Pancreas (tissue), 10 donors: Measurements from ENCODE around the gene UBAP2L. TPM values are rescaled to one million over a fixed set of nuclear protein-coding genes. Genes with fewer than 3 reads are reported as not detected.

ENCODE experiments used
- ATAC-seq, 4 donors: fragments of 200-7000 bp; cut with Tn5 transposase; one replicate each; pipeline versions ENCODE4 v1.8.0 to v1.9.1; 2020; ENCODE audit warnings: mild to moderate bottlenecking in 4 of 4, moderate library complexity in 4 of 4
- DNase-seq, 6 donors: peaks; one replicate each; pipeline ENCODE4 v3.0.0-alpha.2; 2020
- FAIRE-seq: peaks from 2 replicates; lab custom pipeline; 2012; peaks lifted over from hg19 to GRCh38; lab: Jason Lieb, UNC
- H3K27ac ChIP-seq, 4 donors: fragments of 200-600 bp; sonication (generic); 1 replicate in 3 of 4; 2 replicates in 1 of 4; pipeline versions ENCODE4 v1.5.0 to v1.8.0; 2020
- H3K27me3 ChIP-seq, 4 donors: fragments of 200-600 bp; one replicate each; pipeline ENCODE4 v1.8.0; 2021
- H3K36me3 ChIP-seq, 3 donors: fragments of 200-600 bp; sonication (generic) in 1 of 3; one replicate each; pipeline versions ENCODE4 v1.5.0 to v1.8.0; 2020 to 2021
- H3K4me1 ChIP-seq, 3 donors: fragments of 200-600 bp; one replicate each; pipeline ENCODE4 v1.8.0; 2021
- H3K4me3 ChIP-seq, 4 donors: fragments of 200-600 bp; sonication (generic) in 2 of 4; one replicate each; pipeline versions ENCODE4 v1.5.0 to v1.8.0; 2020 to 2021
- H3K9me3 ChIP-seq, 4 donors: fragments of 200-600 bp; one replicate each; pipeline ENCODE4 v1.8.0; 2021
- WGBS, 2 donors: extraction: QIAGEN DNeasy Blood & Tissue Kit; methylation state at CpG; one replicate each; pipeline ENCODE4 v1.1.7; 2013; 5-methylcytosine and 5-hydroxymethylcytosine counted together
- intact Hi-C, 3 donors: fragments of 100-400 bp; cut with DNase I; formaldehyde crosslinking; loops; one replicate each; pipeline versions ENCODE4 v1.11.1 to v1.14.2; 2022
- polyA plus RNA-seq, 2 donors: library from polyadenylated mRNA; stranded (reverse); fragments of 200-250 nt; gene quantifications; one replicate each; pipeline ENCODE4 v1.2.3, GENCODE V29; 2013
- total RNA-seq, 6 donors: library from RNA; stranded (reverse); fragmentation: NEBNext Ultra II Directional in 4 of 6; extraction: Animal tissue kit (Norgen Biotek cat#: 25700) in 4 of 6; gene quantifications; one replicate each; pipeline versions ENCODE4 v1.2.1 to v1.2.4, GENCODE V29; 2021 to 2023
- TF ChIP-seq, protein P1 (sequence below), 4 donors: fragments of 200-600 bp; sonication (generic) in 3 of 4; IDR thresholded peaks; one replicate each; pipeline versions ENCODE4 v1.5.0 to v1.8.0; 2021; ENCODE audit warnings: antibody characterized with exemption in 4 of 4
- donor health status: healthy with polysubstance abuse.
- donor health status: DM: no; HTN: no; CAD: no; lungs with moderate emphysema.
- donor health status: DM: no; HTN: no; CAD: no.
- donor health status: control.
- donor health status: control.
- donor health status: Bipolar disorder and iron deficiency.
- donor health status: DM: yes; HTN: yes; CAD: no.
- donor health status: DM: no; HTN: no; CAD: no.
- donor health status: DM: no; HTN: no; CAD: no.
- donor health status: DM: yes; HTN: yes; CAD: no.

The UBAP2L gene, protein sequence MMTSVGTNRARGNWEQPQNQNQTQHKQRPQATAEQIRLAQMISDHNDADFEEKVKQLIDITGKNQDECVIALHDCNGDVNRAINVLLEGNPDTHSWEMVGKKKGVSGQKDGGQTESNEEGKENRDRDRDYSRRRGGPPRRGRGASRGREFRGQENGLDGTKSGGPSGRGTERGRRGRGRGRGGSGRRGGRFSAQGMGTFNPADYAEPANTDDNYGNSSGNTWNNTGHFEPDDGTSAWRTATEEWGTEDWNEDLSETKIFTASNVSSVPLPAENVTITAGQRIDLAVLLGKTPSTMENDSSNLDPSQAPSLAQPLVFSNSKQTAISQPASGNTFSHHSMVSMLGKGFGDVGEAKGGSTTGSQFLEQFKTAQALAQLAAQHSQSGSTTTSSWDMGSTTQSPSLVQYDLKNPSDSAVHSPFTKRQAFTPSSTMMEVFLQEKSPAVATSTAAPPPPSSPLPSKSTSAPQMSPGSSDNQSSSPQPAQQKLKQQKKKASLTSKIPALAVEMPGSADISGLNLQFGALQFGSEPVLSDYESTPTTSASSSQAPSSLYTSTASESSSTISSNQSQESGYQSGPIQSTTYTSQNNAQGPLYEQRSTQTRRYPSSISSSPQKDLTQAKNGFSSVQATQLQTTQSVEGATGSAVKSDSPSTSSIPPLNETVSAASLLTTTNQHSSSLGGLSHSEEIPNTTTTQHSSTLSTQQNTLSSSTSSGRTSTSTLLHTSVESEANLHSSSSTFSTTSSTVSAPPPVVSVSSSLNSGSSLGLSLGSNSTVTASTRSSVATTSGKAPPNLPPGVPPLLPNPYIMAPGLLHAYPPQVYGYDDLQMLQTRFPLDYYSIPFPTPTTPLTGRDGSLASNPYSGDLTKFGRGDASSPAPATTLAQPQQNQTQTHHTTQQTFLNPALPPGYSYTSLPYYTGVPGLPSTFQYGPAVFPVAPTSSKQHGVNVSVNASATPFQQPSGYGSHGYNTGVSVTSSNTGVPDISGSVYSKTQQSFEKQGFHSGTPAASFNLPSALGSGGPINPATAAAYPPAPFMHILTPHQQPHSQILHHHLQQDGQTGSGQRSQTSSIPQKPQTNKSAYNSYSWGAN
- total RNA-seq, result 10 to 100 TPM; 32.7 to 69.8 (median 46.9) TPM
- 10 to 100 TPM; 50.5 to 58.1 TPM for polyA plus RNA-seq

DNA sequence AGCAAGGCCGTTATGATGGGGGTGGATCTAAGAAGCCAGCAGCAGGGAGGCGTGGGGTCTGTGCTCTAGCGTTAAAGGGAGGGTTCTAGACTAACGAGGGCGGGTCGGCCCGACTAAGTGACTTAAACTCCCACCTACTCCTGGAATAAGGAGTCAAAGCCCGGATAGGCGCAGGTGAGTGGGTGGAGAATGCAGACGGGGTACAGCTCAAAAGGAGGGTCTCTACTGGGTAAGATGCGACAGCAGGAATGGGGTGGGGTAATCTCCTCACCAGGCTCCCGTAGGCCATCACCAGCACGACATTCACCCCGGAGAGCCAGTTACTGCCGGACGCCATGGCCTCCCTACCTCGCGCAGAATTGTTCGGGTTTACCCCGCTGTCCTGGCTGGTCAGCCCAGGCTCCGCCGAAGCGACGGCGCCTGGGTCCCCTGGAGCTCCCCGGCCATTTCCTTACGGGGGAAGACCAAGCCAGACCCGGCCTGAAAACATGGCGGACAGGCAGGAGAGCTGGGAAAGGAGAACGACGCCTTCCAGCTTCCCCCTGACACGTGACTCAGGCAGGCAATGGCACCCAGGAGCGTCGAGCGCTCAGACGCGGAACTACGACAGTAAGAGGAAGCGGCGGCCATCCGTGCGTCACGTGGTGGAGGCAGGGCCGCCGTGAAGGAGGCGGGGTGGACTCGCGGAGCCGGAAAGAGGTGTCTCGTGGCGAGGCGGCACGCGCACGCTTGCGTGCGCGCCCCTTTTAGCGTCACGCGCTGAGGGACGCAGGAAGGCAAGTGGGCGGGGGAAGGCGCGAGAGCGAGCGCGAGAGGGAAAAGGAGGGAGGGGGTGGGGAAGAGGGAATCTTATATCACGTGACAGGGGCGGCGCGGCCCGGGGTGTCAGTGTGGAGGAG, at the start of gene UBAP2L:
Gene UBAP2L (plus strand): TSS at position 885 of the 899 bp plus-strand sequence. CDS start 4,169 bp downstream, outside the sequence.
- Histone ChIP-seq H3K27me3 (no peaks in the 10 kb centered on the region), H3K4me1 (peaks cover 11 to 33% (median 33%) of the 10 kb centered on the region in 3 donors), H3K27ac (peak within 1 kb of the TSS; percentile 89 to 99 (median 94)), H3K36me3 (peaks cover 0 to 10% (median 7%) of the 10 kb centered on the region in 3 donors), H3K9me3 (no peaks in the 10 kb centered on the region), H3K4me3 (peak within 1 kb of the TSS; percentile 63 to 90 (median 72))
- intact Hi-C loops, result no loop called here
- WGBS, 2 donors, result 0% methylated on average over 67 to 73 of the region's 73 CpGs
- ATAC-seq (peak; percentile 93 to 97 (median 94)), DNase-seq (peak; percentile 98 to 100 (median 99)), FAIRE-seq (peak; percentile 93)
- TF ChIP-seq, protein P1, sequence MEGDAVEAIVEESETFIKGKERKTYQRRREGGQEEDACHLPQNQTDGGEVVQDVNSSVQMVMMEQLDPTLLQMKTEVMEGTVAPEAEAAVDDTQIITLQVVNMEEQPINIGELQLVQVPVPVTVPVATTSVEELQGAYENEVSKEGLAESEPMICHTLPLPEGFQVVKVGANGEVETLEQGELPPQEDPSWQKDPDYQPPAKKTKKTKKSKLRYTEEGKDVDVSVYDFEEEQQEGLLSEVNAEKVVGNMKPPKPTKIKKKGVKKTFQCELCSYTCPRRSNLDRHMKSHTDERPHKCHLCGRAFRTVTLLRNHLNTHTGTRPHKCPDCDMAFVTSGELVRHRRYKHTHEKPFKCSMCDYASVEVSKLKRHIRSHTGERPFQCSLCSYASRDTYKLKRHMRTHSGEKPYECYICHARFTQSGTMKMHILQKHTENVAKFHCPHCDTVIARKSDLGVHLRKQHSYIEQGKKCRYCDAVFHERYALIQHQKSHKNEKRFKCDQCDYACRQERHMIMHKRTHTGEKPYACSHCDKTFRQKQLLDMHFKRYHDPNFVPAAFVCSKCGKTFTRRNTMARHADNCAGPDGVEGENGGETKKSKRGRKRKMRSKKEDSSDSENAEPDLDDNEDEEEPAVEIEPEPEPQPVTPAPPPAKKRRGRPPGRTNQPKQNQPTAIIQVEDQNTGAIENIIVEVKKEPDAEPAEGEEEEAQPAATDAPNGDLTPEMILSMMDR (IDR thresholded peaks at IDR 0.05), result no peak

DNA sequence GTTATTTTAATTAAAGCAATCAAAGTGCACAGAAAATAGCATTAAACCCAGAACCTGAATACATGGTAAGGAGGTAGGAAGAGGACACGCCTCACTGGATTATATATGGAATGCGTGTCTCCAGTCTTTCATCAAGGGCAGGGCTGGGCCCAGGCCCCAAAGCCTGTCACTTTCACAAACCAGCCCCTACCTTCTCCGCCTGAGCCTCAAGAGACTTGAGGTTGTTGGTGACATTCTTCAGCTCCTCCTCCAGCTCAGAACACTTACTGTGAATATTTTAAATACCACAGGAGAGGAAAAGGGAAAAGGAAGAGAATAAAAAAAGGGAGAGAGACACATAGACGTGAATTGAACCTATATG, 49.6 kb upstream of the UBAP2L start:
- H3K4me3 ChIP-seq, result no peak overlapping the region
- FAIRE-seq (no peak), ATAC-seq (no peak), DNase-seq (no peak)
- intact Hi-C loops, result no loop called here
- H3K27ac ChIP-seq, result no peak overlapping the region
- no peaks in the 10 kb centered on the region for H3K27me3 ChIP-seq
- peaks cover 0 to 6% (median 0%) of the 10 kb centered on the region in 3 donors for H3K4me1 ChIP-seq
- 80 to 93% methylated on average over 4 of the region's 4 CpGs for WGBS, 2 donors
- TF ChIP-seq, protein P1 (IDR thresholded peaks at IDR 0.05), result no peak
- H3K9me3 ChIP-seq, result no peaks in the 10 kb centered on the region
- peaks cover 16 to 71% (median 34%) of the 10 kb centered on the region in 3 donors for H3K36me3 ChIP-seq

DNA sequence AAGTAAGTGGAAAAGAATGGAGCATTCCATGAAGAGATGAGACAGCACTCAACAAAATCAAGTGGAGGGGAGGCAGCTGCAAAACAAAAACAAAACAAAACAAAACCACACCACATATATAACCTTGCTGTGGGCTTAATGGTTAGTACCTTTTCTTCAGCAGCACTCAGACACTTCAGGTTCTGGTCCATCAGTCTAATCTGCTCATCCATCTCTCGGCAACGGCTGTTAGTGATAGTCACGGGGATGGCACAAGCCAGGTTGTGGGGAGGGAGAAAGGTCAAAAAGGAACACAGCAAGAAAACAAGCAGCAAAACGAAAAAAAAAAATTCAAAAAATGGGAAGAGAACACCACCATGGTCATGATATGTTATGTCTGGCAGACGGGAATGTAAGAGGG, 48.9 kb upstream of the UBAP2L start:
- Histone ChIP-seq H3K4me3 (no peak overlapping the region), H3K9me3 (no peaks in the 10 kb centered on the region), H3K36me3 (peaks cover 16 to 64% (median 34%) of the 10 kb centered on the region in 3 donors), H3K4me1 (peaks cover 0 to 11% (median 0%) of the 10 kb centered on the region in 3 donors), H3K27me3 (no peaks in the 10 kb centered on the region), H3K27ac (no peak overlapping the region)
- DNase-seq (no peak), ATAC-seq (peak in 3 of 4 donors; percentile 27 to 82 (median 68)), FAIRE-seq (no peak)
- TF ChIP-seq, protein P1 (IDR thresholded peaks at IDR 0.05), result no peak
- intact Hi-C loops, result no loop called here
- 73 to 78% methylated on average over 5 of the region's 5 CpGs for WGBS, 2 donors

DNA sequence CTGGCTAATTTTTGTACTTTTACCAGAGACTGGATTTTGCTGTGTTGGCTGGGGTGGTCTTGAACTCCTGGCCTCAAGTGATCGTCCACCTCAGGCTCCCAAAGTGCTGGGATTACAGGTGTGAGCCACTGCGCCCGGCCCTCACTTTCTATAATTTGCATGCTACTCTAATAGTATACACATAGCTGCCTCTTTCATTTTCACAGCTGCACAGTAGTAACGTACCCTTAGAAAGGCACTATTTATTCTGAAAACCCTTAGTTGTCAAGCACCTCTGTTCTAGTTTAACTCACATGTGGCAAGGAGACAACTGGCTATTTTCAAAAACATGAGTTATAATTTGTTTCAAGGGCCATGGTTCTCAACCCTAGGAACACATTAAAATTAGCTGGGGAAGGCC, 46.1 kb upstream of the UBAP2L start:
- Histone ChIP-seq H3K27ac (no peak overlapping the region), H3K4me3 (no peak overlapping the region), H3K36me3 (peaks cover 10 to 43% (median 28%) of the 10 kb centered on the region in 3 donors), H3K4me1 (peaks cover 9 to 35% (median 9%) of the 10 kb centered on the region in 3 donors), H3K27me3 (no peaks in the 10 kb centered on the region), H3K9me3 (no peaks in the 10 kb centered on the region)
- WGBS, 2 donors, result 90 to 96% methylated on average over 4 of the region's 4 CpGs
- intact Hi-C loops, result no loop called here
- no peak for DNase-seq
- ATAC-seq, result no peak
- TF ChIP-seq, protein P1 (IDR thresholded peaks at IDR 0.05), result no peak
- FAIRE-seq, result no peak
